NCI-H82 treated with DMSO at 0.1 percent for 48 hours (cell line): ENCODE measurements around the gene SPEM3.
A peak's percentile ranks its signal among the peaks of the same experiment; 100 is the strongest.
"Not testable (repeated sequence)": the region's sequence is repeated elsewhere in the genome, so short reads cannot be mapped to it uniquely, and the experiment has no call there.

ENCODE experiments used
- DNase-seq: peaks from one replicate; lab custom pipeline; 2025; ENCODE audit not compliant: unreplicated experiment; lab: John Stamatoyannopoulos, UW

SPEM3 gene

DNA sequence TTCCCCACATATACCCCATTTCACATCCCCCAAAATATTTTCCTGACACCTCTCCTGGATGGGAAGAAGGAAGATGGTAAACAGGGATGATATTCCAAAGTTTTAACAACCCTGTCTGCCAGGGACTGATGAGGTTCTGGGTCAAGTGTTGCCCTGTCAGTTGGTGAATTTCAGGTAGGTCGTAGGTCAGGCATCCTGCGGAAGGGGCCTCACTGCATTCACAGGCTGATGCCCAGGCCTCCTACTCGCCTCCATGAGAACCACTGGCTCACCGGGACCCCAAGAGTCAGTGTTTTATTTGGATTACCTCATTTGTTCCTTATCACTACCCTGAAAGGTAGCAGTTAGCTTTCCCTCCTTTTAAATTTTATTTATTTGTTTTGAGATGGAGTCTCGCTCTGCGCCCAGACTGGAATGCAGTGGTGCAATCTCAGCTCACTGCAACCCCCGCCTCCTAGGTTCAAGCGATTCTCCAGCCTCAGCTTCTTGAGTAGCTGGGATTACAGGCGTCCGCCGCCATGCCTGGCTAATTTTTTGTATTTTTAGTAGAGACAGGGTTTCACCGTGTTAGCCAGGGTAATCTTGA, 40.2 kb downstream of the SPEM3 start:
- DNase-seq, result no peak

DNA sequence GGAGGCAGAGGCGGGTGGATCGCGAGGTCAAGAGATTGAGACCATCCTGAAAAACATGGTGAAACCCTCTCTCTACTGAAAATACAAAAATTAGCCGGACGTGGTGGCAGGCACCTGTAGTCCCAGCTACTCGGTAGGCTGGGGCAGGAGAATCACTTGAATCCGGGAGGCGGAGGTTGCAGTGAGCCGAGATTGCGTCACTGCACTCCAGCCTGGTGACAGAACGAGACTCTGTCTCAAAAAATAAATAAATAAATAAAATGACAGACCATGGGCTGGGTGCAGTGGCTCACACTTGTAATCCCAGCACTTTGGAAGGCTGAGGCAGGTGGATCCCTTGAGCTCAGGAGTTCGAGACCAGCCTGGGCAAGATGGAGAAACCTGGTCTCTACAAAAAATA, 41.2 kb downstream of the SPEM3 start:
- not testable (repeated sequence) for DNase-seq

DNA sequence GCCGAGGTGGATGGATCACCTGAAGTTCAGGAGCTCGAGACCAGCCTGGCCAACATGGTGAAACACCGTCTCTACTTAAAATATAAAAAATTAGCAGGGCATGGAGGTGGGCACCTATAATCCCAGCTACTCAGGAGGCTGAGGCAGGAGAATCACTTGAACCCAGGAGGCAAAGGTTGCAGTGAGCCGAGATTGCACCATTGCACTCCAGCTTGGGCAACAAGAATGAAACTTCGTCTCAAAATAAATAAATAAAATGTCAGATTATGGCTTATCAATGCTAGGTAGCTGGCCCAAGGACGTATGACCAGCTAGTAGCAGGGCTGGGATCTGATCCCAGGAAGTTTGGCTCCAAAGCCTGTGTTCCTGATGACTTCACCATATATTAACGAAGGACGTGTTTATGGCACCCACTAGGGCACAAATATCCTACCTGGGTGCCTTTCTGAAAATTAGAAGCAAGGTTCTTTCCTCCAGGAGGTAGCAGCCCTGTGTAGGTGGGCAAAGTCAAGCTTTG, 41.9 kb downstream of the SPEM3 start:
- DNase-seq, result not testable (repeated sequence)

DNA sequence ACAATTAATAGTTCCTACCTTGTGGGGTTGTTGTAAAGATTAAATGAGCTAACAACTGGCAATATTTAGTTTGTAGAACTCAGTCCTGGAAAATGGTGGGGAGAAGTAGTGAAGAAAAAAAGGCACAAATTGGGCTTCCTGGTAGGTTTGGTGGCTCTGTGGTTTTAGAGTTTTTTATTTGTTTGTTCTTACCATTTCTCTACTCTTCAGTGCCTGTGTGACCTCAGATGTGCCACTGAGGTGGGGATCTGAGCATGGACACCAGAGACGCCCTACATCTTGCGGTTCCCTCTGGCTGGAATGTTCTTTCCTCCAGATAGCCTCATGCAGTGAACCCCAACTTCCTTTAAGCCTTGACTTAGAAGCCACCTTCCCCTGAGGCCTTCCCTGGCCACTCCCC, 43.1 kb downstream of the SPEM3 start:
- no peak for DNase-seq

DNA sequence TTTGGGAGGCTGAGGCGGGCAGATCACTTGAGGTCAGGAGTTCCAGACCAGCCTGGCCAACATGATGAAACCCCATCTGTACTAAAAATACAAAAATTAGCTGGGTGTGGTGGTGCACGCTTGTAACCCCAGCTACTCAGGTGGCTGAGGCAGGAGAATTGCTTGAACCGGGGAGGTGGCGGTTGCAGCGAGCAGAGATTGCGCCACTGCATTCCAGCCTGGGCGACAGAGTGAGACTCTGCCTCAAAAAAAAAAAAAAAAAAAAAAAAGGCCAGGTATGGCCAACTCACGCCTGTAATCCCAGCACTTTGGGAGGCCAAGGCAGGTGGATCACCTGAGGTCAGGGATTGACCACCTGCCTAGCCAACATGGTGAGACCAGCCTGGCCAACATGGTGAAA, 46.1 kb downstream of the SPEM3 start:
- DNase-seq, result not testable (repeated sequence)

DNA sequence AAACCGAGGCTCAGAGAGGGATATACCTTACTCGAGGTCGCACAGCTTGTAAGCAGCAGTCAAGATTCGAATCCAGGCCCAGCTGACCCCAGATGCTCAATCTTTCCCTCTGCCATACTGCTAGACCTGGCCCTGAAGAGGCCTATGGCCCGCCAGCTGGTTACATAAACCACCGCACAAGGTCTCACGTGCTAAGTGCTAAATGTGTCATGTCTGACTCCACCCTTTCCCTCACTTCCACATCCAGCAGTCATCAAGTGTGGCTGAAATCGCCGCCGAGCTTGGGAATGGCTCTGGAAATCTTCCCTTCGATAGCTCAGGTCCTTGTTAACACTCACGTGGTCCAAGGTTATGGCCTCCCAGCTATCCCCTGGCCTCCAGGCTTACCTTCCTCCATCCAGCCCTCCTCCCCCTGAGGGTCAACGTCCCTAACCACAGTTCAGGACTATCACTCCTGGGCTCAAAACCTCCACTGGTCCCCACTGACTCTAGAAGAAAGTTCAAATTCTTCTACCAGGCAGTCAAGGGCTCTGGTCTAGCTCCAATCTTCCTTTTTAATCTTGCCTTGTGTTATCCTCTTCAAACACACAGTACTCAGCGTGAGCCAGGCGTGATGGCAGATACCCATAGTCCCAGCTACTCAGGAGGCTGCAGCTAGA, 47.2 kb downstream of the SPEM3 start:
- no peak for DNase-seq

DNA sequence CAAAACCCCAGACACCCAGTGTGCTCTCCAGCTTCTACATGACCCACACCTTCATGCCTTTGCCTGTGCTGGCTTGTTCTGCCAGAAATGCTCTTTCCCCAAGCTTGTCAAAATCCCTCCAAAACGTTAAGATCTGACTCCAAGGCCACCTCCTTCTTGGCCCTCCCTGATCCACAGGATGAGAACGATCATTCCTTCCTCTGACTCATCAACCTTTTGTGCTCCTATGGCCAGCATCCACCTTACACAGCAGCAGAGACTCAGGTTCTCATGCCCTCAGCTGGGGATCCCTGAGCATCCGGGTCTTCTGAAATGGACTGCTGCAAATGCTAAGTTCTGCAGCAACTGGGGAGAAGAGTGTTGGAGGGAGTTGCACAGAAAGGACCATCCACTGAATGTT, 47.8 kb downstream of the SPEM3 start:
- DNase-seq, result no peak

DNA sequence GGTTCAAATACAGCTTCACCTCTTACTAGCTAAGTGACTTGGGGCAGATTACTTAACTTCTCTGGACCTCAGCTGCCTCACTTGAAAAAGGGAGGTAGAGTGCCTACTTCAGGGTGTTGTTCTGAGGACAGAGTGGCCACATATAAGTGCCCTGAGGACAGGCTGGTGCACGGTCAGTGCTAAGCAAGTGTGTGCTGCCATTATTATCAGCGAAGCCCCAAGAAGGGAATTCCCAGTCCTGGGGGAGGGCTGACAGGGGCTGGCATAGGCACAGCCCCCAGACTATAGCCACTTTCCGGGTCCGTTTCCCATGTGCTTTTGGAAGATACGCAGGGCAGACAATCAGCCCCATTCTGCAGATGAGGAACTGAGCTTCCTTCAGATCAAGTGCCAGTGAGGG, 48.3 kb downstream of the SPEM3 start:
- no peak for DNase-seq

DNA sequence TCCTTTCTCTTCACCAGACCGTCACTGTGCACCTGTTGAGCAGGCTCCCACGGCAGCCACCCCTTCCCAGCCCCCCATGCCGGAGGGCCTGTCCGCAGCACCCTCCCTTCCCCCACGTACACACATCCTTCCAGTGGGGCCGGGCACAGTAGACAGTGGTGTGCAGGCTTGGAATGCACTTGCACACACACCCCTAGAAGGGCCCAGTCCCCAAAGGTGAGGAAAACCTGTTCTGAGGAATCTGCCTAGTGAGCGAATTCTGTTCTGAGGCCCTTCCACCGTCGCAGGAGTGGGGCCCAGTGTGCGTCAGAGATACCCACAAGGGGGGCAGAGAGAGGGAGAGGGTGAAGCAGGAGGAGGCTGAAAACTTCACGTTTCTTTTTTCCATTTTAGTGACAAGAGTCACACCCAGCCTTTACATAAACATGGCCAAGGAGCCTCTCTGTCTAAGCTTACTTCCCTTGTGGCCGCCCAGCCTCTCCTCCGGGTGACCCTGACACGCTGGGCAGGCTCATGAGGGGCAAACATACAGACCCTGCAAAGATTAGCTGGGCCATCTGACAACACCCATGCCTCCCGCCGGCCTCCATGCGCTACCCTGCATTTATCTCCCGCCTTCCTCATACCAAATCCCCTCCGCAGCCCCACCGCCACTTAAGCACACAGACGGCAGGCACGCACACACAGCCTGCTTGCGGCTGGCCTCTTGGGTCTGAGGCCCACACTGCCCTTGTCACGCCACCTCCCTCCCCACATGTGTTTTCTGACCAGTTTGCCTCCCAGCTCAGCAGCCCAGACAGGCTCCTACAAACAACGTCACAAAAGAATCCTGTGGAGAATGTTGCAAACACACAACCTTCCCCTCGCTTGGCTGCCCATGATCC, 49.0 kb downstream of the SPEM3 start:
- DNase-seq, result peak; percentile 79

DNA sequence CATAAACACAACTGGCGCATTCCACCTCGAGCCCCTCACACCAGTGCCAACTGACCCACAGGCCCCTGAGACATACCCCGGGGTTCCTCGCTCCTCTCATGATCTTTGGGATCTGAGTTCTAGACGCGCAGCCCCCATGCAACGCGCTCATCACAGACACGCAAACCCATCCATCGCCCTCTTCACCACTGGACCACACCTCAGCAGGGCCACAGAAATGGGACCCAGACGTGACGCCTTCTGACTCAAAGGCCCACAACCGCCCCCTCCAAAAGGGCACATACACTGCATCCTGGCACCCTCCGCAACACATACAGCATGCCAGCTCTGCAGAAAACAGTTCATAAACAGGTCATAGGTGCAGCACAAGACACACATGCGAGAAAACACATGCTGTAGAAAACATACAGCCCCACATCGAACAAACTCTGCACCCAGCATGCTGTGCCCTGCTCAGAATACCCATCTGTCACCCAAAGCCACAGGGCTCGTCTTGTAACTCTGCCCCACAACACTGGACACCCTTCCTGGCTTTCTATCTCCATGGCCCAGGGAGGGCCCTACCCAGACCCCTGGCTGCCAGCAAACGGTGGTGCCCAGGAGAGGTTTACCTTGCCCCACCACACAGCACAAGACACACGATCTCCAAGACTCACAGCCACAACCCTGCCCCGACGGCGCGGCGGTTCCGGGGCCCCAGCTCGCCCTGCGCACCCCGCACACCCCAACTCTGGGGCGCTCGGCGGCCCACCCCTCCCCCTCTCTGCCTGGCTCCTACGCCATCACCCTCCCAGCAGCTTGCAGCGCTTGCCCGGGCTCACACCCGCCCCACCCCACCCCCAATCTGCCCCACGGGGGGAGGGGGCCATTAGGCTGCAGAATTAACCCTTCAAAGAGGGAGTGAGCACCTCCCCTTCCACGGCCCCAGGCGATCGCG, 49.9 kb downstream of the SPEM3 start:
- no peak for DNase-seq

DNA sequence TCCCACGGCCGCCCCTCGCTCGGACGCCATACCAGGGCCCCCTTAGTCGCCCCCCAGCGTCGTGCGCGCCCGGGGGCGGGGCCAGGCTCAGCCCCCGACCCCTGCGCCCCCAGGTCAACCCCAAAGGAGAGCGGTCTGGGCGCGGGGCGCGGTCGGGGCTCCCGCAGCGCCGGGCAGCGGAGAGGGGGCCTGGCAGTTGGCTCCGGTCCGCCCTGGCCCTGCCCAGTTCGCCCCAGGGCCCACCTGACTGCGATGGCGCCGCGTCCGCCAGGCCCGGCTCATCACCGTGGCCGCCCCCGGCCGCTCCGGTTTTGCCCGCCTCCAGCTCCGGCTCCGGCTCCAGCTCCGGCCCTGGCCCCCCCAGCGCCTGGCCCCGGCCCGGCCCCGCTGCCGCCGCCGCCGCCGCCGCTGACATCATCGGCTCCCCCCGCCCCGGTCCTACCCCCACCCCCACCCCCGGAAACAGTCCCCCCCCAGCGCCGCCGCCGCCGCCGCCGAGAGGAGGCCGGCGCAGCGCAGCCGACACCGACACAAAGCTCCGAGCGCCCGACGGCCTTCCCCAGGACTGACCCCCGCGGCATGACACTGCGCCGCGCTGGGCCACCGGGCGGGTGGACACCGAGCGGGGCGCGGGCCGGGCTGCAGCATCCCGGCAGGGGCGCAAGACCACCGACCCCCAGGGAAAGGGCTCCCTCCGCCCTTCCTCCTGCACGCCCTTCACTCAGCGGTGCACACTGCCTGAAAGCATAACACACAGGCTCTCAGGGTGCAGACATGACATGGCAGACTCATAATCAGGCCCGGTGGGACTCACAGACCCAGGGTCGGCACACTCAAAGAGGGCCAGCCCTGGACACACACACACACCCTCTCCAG, 50.8 kb downstream of the SPEM3 start, which contains the start of gene ZBTB4:
Gene ZBTB4 (minus strand): TSS at position 419 of the 876 bp plus-strand sequence. CDS start 12,830 bp downstream, outside the sequence.
- DNase-seq, result no peak

DNA sequence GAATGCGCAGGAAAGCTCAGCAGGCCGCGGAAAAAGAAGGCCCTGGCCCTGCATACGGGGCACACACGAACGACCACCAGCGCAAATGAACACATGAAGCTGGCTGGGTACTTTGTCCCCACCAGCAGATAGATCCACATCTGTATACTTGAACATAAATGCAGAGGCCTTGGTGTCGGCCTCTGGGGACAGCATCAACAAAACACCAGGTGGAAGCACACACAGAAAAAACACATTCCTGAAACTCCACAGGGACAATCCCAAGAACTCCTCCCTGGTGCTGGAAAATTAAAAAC, 51.4 kb downstream of the SPEM3 start:
- DNase-seq, result no peak

DNA sequence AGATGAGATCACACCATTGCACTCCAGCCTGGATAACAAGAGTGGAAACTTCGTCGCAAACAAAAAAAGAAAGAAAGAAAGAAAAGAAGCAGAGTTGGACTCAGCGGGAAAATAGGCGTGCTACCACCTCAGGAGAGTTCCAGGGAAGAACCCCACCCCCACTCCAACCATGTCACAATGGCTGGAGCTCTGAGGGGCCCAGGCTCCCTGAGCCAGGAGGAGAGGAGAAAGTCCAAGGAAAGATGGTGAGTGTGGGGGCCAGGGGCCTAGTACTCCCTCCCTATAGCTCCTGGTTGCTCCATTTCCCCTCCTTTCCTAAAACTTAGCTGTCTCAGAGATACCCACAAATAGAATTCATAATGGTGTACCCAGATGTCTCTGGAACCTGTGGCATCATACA, 52.6 kb downstream of the SPEM3 start, which contains the start of gene SLC35G6:
Gene SLC35G6 (plus strand): TSS at position 172 of the 400 bp plus-strand sequence. CDS start 71 bp downstream, at position 243.
- DNase-seq, result not testable (repeated sequence)

DNA sequence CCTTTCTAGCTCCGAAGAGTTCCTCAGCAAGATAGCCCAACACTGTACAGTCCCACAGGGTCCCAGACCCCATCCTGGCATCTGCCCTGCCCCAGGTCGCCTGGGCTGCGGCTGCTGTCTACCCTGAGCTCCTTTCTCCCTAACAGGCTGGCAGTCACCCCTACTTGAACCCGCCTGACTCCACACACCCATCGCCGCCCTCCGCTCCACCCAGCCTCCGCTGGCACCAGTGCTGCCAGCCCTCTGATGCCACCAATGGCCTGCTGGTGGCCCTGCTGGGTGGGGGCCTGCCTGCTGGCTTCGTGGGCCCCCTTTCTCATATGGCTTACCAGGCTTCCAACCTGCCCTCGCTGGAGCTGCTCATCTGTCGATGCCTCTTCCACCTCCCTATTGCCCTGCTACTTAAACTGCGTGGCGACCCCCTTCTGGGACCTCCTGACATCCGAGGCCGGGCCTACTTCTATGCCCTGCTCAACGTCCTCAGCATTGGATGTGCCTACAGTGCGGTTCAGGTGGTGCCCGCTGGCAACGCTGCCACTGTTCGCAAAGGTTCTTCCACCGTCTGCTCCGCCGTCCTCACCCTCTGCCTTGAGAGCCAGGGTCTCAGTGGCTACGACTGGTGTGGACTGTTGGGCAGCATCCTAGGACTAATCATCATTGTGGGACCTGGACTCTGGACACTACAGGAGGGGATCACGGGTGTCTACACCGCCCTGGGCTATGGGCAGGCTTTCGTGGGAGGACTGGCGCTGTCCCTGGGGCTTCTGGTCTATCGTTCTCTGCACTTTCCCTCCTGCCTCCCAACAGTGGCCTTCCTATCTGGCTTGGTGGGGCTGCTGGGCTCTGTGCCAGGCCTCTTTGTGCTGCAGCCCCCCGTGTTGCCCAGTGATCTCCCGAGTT, 53.4 kb downstream of the SPEM3 start:
- not testable (repeated sequence) for DNase-seq
